GM18868 (cell line): ENCODE data around the gene TSPY8.
"Not testable (repeated sequence)": the region's sequence is repeated elsewhere in the genome, so short reads cannot be mapped to it uniquely, and the experiment has no call there.

Source experiments
- ATAC-seq: cut with Tn5 transposase; IDR thresholded peaks from one replicate; pipeline ENCODE4 v1.9.1; 2021; ENCODE audit warnings: mild to moderate bottlenecking, moderate library complexity; ENCODE audit not compliant: unreplicated experiment

TSPY8 gene

GRCh38 chrY:9357497-9357896, at the start of gene TSPY8:
Gene TSPY8 (plus strand): TSS chrY:9357797. CDS start chrY:9357843, 46 bp downstream.
- ATAC-seq: not testable (repeated sequence)

GRCh38 chrY:9320996-9321395, 36.6 kb upstream of the TSPY8 start:
- ATAC-seq: no peak

- ATAC-seq: not testable (repeated sequence)
These were observed 20.4 kb upstream of the TSPY8 start, which contains the start of gene TSPY4 for GRCh38 chrY:9337164-9337563. Gene TSPY4 (plus strand): TSS chrY:9337464. CDS start chrY:9337510, 46 bp downstream.

- not testable (repeated sequence) for ATAC-seq
These were observed 38.9 kb downstream of the TSPY8 start for GRCh38 chrY:9396527-9396926.

GRCh38 chrY:9398121-9398520, 40.5 kb downstream of the TSPY8 start, which contains the start of gene TSPY3:
Gene TSPY3 (plus strand): TSS chrY:9398421. CDS start chrY:9398467, 46 bp downstream.
- not testable (repeated sequence) for ATAC-seq
